Endodermal cell (in vitro differentiated cells): ENCODE data around the gene TTLL1. TPM values are rescaled to one million over a fixed set of nuclear protein-coding genes. Genes with fewer than 3 reads are reported as not detected.

Experiments used
- DNase-seq: peaks from one replicate; pipeline ENCODE4 v3.0.0-alpha.2; 2017
- H3K27ac ChIP-seq: 2 replicates; pipeline ENCODE4 v1.5.1; 2013; ENCODE audit warnings: mild to moderate bottlenecking, low read depth, low read length, moderate library complexity
- H3K27me3 ChIP-seq: 2 replicates; pipeline ENCODE4 v1.6.1; 2013; ENCODE audit warnings: mild to moderate bottlenecking, low read length, moderate library complexity; ENCODE audit not compliant: insufficient read depth, control insufficient read depth, poor library complexity, severe bottlenecking
- H3K36me3 ChIP-seq: 2 replicates; pipeline ENCODE4 v1.7.0; 2013; ENCODE audit warnings: mild to moderate bottlenecking, low read length, moderate library complexity; ENCODE audit not compliant: control insufficient read depth, insufficient read depth
- H3K4me1 ChIP-seq: one replicate; pipeline ENCODE4 v1.7.0; 2013; ENCODE audit warnings: low read length; ENCODE audit not compliant: control insufficient read depth, insufficient read depth
- H3K4me3 ChIP-seq: 2 replicates; pipeline ENCODE4 v1.5.1; 2013; ENCODE audit warnings: mild to moderate bottlenecking, low read length, moderate library complexity
- H3K9ac ChIP-seq: 2 replicates; pipeline ENCODE4 v1.6.1; 2013; ENCODE audit warnings: mild to moderate bottlenecking, low read length, moderate library complexity; ENCODE audit not compliant: poor library complexity, severe bottlenecking; ENCODE audit errors: extremely low read depth
- H3K9me3 ChIP-seq: 2 replicates; pipeline ENCODE4 v1.6.1; 2013; ENCODE audit warnings: mild to moderate bottlenecking, low read length, moderate library complexity; ENCODE audit not compliant: control insufficient read depth
- H3K27ac Mint-ChIP-seq: 2 replicates; pipeline ENCODE4 v1.8.0; 2020; ENCODE audit warnings: mixed read lengths
- H3K27me3 Mint-ChIP-seq: 2 replicates; pipeline ENCODE4 v1.8.0; 2021; ENCODE audit warnings: mild to moderate bottlenecking, mixed read lengths; ENCODE audit not compliant: insufficient read depth
- H3K36me3 Mint-ChIP-seq: 2 replicates; pipeline ENCODE4 v1.8.0; 2020; ENCODE audit warnings: low read depth, mixed read lengths
- H3K4me1 Mint-ChIP-seq: 2 replicates; pipeline ENCODE4 v1.8.0; 2020; ENCODE audit warnings: mixed read lengths
- H3K4me3 Mint-ChIP-seq: 2 replicates; pipeline ENCODE4 v1.8.0; 2020; ENCODE audit warnings: mild to moderate bottlenecking, moderate library complexity, mixed read lengths
- H3K9me3 Mint-ChIP-seq: 2 replicates; pipeline ENCODE4 v1.8.0; 2020; ENCODE audit warnings: mild to moderate bottlenecking, mixed read lengths
- CTCF ChIP-seq: fragments of 200-600 bp; sonication (generic); conservative IDR thresholded peaks from 2 replicates; pipeline ENCODE4 v1.5.0; 2021; ENCODE audit warnings: antibody characterized with exemption, mild to moderate bottlenecking
- WGBS, 2 experiments: methylation state at CpG; one replicate each; pipeline versions ENCODE4 v1.1.5 to v1.1.7; 2013; ENCODE audit warnings: missing lambda C conversion rate in 2 of 2, mixed read lengths in 1 of 2; ENCODE audit not compliant: insufficient coverage in 1 of 2, insufficient read length in 1 of 2; 5-methylcytosine and 5-hydroxymethylcytosine counted together
- total RNA-seq, 2 donors: library from RNA; stranded (reverse); fragmentation: NEBNext Ultra II Directional in 1 of 2; extraction: Animal tissue kit (Norgen Biotek cat#: 25700) in 1 of 2; gene quantifications; 2 replicates in 1 of 2; 3 replicates in 1 of 2; pipeline ENCODE4 v1.2.1, GENCODE V29; 2021

The TTLL1 gene
- total RNA-seq, 2 donors from 2014 or later: 6.9 to 10.4 TPM

GRCh38 chr22:43128116-43128515 is 38.9 kb upstream of the TTLL1 start:
- Mint-ChIP-seq H3K4me1 (no peaks in the 10 kb centered on the region), H3K9me3 (no peaks in the 10 kb centered on the region), H3K27ac (no peak overlapping the region), H3K4me3 (no peak overlapping the region), H3K27me3 (no peaks in the 10 kb centered on the region), H3K36me3 (peaks cover 7% of the 10 kb centered on the region)
- TF ChIP-seq CTCF: no peak
- Histone ChIP-seq H3K9me3 (no peaks in the 10 kb centered on the region), H3K36me3 (peaks cover 18% of the 10 kb centered on the region), H3K4me3 (no peak overlapping the region), H3K27me3 (no peaks in the 10 kb centered on the region), H3K9ac (no peak overlapping the region), H3K4me1 (no peaks in the 10 kb centered on the region), H3K27ac (no peak overlapping the region)
- WGBS, 2 experiments: 94 to 96% methylated on average over 7 to 13 of the region's 13 CpGs
- DNase-seq: no peak

GRCh38 chr22:43127166-43127908 is 38.1 kb upstream of the TTLL1 start:
- Mint-ChIP-seq H3K36me3 (peaks cover 7% of the 10 kb centered on the region), H3K27ac (no peak overlapping the region), H3K4me3 (no peak overlapping the region), H3K4me1 (no peaks in the 10 kb centered on the region), H3K9me3 (no peaks in the 10 kb centered on the region), H3K27me3 (no peaks in the 10 kb centered on the region)
- Histone ChIP-seq H3K36me3 (peaks cover 10% of the 10 kb centered on the region), H3K27ac (no peak overlapping the region), H3K27me3 (no peaks in the 10 kb centered on the region), H3K9me3 (no peaks in the 10 kb centered on the region), H3K4me3 (no peak overlapping the region), H3K9ac (no peak overlapping the region), H3K4me1 (no peaks in the 10 kb centered on the region)
- 95 to 98% methylated on average over 6 to 17 of the region's 17 CpGs for WGBS, 2 experiments
- no peak for TF ChIP-seq CTCF
- no peak for DNase-seq

- WGBS, 2 experiments: 78 to 100% methylated on average over 1 to 5 of the region's 5 CpGs
- Mint-ChIP-seq H3K36me3 (peaks cover under 1% of the 10 kb centered on the region), H3K4me1 (no peaks in the 10 kb centered on the region), H3K27ac (no peak overlapping the region), H3K27me3 (no peaks in the 10 kb centered on the region), H3K9me3 (no peaks in the 10 kb centered on the region), H3K4me3 (no peak overlapping the region)
- no peak overlapping the region for H3K9ac ChIP-seq
- H3K4me3 ChIP-seq: no peak overlapping the region
- H3K27ac ChIP-seq: no peak overlapping the region
- no peaks in the 10 kb centered on the region for H3K9me3 ChIP-seq
- DNase-seq: peak; percentile 62
- peaks cover 5% of the 10 kb centered on the region for H3K36me3 ChIP-seq
- H3K27me3 ChIP-seq: no peaks in the 10 kb centered on the region
- TF ChIP-seq CTCF: no peak
- no peaks in the 10 kb centered on the region for H3K4me1 ChIP-seq
Observed at GRCh38 chr22:43126501-43127165, 37.4 kb upstream of the TTLL1 start.
